ENCODE results near the gene SCN5A.

SCN5A gene

DNA sequence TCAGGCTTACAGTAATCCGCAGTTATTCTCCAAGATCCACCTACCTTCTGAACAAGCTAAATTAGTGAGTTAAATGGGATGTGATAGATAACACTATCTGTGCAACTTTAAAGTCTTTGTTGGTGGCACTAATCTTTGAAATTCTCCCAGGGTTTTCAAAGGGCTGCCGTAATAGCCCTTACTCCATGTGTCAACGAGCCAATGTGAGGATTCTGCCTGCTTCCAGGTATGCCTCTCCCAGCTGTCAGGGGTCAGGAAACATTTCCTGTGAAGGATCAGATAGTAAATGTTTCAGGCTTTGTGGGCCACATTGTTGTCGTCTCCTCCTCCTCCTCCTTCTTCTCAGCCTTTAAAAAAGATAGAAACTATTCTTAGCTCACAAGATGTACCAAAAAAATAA lies 20.2 kb upstream of the SCN5A start:
- no peak for DNase-seq (ENCODE audit: low read depth, low spot score)
- TF ChIP-seq POLR2AphosphoS5 (IDR thresholded peaks at IDR 0.05; ENCODE audit: borderline replicate concordance, low read depth, low read length) (no peak), EZH2 (IDR thresholded peaks at IDR 0.05) (no peak), FOXP2 (optimal IDR thresholded peaks at IDR 0.05; ENCODE audit: control extremely low read depth, extremely low read length, insufficient read depth) (no peak)
- Histone ChIP-seq H3K27ac (no peak overlapping the region), H3K36me3 (ENCODE audit: insufficient read depth, low read length) (no peaks in the 10 kb centered on the region), H3K9ac (ENCODE audit: insufficient read length) (no peak overlapping the region), H3K9me3 (ENCODE audit: low read depth, low read length) (no peaks in the 10 kb centered on the region), H3K4me3 (no peak overlapping the region)

- Histone ChIP-seq H3K36me3 (ENCODE audit: insufficient read depth, low read length) (no peaks in the 10 kb centered on the region), H3K27ac (no peak overlapping the region), H3K4me3 (no peak overlapping the region), H3K9me3 (ENCODE audit: low read depth, low read length) (no peaks in the 10 kb centered on the region), H3K9ac (ENCODE audit: insufficient read length) (no peak overlapping the region)
- no peak for DNase-seq (ENCODE audit: low read depth, low spot score)
- TF ChIP-seq POLR2AphosphoS5 (IDR thresholded peaks at IDR 0.05; ENCODE audit: borderline replicate concordance, low read depth, low read length) = no peak
Measured at GRCh38 chr3:38662544-38662943, 13.1 kb upstream of the SCN5A start.

- TF ChIP-seq FOXP2 (optimal IDR thresholded peaks at IDR 0.05; ENCODE audit: control extremely low read depth, extremely low read length, insufficient read depth) = no peak
- no peak for TF ChIP-seq POLR2AphosphoS5 (IDR thresholded peaks at IDR 0.05; ENCODE audit: borderline replicate concordance, low read depth, low read length)
- Histone ChIP-seq H3K9me3 (ENCODE audit: low read depth, low read length) (no peaks in the 10 kb centered on the region), H3K4me3 (no peak overlapping the region), H3K9ac (ENCODE audit: insufficient read length) (no peak overlapping the region), H3K36me3 (ENCODE audit: insufficient read depth, low read length) (no peaks in the 10 kb centered on the region), H3K27ac (no peak overlapping the region)
- no peak for DNase-seq (ENCODE audit: low read depth, low spot score)
Measured at GRCh38 chr3:38658841-38659240, 9.4 kb upstream of the SCN5A start.

- Histone ChIP-seq H3K9ac (ENCODE audit: insufficient read length) (no peak overlapping the region), H3K9me3 (ENCODE audit: low read depth, low read length) (no peaks in the 10 kb centered on the region), H3K36me3 (ENCODE audit: insufficient read depth, low read length) (no peaks in the 10 kb centered on the region), H3K27ac (no peak overlapping the region), H3K4me3 (no peak overlapping the region)
- DNase-seq (ENCODE audit: low read depth, low spot score) = no peak
- TF ChIP-seq POLR2AphosphoS5 (IDR thresholded peaks at IDR 0.05; ENCODE audit: borderline replicate concordance, low read depth, low read length) (no peak), EZH2 (IDR thresholded peaks at IDR 0.05) (no peak), FOXP2 (optimal IDR thresholded peaks at IDR 0.05; ENCODE audit: control extremely low read depth, extremely low read length, insufficient read depth) (no peak)
Measured at GRCh38 chr3:38657369-38657768, 7.9 kb upstream of the SCN5A start.

- no peak overlapping the region for H3K27ac ChIP-seq
- H3K4me3 ChIP-seq = no peak overlapping the region
- no peak for DNase-seq (ENCODE audit: low read depth, low spot score)
- H3K9me3 ChIP-seq (ENCODE audit: low read depth, low read length) = no peaks in the 10 kb centered on the region
- H3K36me3 ChIP-seq (ENCODE audit: insufficient read depth, low read length) = no peaks in the 10 kb centered on the region
- H3K9ac ChIP-seq (ENCODE audit: insufficient read length) = no peak overlapping the region
- no peak for TF ChIP-seq FOXP2 (optimal IDR thresholded peaks at IDR 0.05; ENCODE audit: control extremely low read depth, extremely low read length, insufficient read depth)
- TF ChIP-seq POLR2AphosphoS5 (IDR thresholded peaks at IDR 0.05; ENCODE audit: borderline replicate concordance, low read depth, low read length) = no peak
- no peak for TF ChIP-seq EZH2 (IDR thresholded peaks at IDR 0.05)
Measured at GRCh38 chr3:38655708-38656300, 6.3 kb upstream of the SCN5A start.

DNA sequence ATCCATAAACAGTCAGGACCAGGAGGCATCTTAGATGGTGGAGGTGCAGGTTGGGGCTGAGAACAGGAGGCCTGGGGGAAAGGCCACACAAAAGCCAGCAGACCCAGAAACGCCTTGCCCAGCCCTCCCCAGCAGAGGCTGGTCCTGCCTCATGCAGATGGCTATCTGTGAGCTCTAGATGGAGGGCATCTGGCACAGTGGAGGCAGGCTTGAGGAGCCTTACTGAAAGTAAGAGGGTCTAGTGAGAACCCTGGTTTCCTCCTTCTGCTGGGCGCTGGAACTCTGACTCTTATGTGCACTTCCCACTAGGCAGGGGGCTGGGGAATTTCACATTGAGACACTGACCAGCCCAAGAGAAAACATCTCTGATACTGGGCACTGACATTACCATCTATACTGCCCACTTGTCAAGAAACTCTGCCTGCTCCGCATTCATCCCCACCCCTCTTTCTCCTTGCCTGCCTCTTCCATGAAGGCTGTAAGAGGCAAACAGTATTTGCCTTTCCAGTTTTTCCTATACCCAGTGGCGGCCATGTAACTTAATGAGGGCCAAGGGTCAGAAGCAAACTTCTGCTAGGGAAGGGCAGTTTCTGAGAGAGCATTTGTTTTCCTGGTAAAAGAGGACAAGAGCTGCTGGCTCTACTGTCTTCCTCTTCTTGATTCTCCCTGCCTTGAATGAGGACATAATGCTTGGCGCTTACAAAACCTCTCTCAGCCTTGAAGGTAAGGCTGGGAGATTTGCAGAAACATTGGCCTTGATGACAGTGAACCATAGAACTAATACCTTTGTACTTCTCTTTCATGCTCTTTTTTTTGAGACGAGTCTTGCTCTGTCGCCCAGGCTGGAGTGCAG lies 4.4 kb upstream of the SCN5A start:
- no peak overlapping the region for H3K9ac ChIP-seq (ENCODE audit: insufficient read length)
- no peak overlapping the region for H3K27ac ChIP-seq
- no peak for DNase-seq (ENCODE audit: low read depth, low spot score)
- no peaks in the 10 kb centered on the region for H3K9me3 ChIP-seq (ENCODE audit: low read depth, low read length)
- TF ChIP-seq POLR2AphosphoS5 (IDR thresholded peaks at IDR 0.05; ENCODE audit: borderline replicate concordance, low read depth, low read length) (no peak), FOXP2 (optimal IDR thresholded peaks at IDR 0.05; ENCODE audit: control extremely low read depth, extremely low read length, insufficient read depth) (no peak), EZH2 (IDR thresholded peaks at IDR 0.05) (no peak)
- no peak overlapping the region for H3K4me3 ChIP-seq
- no peaks in the 10 kb centered on the region for H3K36me3 ChIP-seq (ENCODE audit: insufficient read depth, low read length)

GRCh38 chr3:38652934-38653333 lies 3.4 kb upstream of the SCN5A start:
- no peak for DNase-seq (ENCODE audit: low read depth, low spot score)
- Histone ChIP-seq H3K36me3 (ENCODE audit: insufficient read depth, low read length) (no peaks in the 10 kb centered on the region), H3K9me3 (ENCODE audit: low read depth, low read length) (no peaks in the 10 kb centered on the region), H3K9ac (ENCODE audit: insufficient read length) (no peak overlapping the region), H3K27ac (no peak overlapping the region), H3K4me3 (no peak overlapping the region)
- TF ChIP-seq FOXP2 (optimal IDR thresholded peaks at IDR 0.05; ENCODE audit: control extremely low read depth, extremely low read length, insufficient read depth) = no peak
- no peak for TF ChIP-seq POLR2AphosphoS5 (IDR thresholded peaks at IDR 0.05; ENCODE audit: borderline replicate concordance, low read depth, low read length)

DNA sequence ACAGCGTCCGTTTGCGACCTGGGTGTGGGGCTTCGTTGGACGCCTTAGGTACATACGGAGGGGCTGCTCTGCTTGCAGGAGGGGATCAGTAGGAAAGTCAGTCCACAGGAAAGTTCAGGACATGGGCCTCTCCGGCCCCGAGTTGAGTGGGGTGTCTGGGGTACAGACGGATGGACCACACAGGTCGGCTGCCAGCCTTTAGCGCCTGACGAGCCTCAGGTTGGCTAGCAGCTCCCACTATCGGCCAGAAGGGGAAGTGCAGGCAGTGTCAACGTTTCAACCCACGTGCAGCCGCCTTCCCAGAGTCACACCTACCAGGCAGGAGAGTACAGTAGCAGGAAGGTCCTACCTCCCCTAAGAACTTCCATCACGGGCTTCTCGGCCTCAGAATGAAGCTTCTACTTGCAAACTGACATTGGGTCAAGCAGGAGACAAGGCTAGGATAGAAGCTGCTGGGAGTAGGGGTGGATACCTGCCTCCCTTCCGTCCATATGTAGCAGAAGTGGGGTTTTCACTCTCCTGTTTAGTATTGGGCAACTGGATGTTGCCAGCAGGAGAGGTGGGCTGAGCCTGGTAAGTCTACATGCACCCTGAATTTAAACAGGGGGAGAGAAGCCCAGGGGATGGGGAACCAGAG lies 1.8 kb upstream of the SCN5A start:
- no peak overlapping the region for H3K9ac ChIP-seq (ENCODE audit: insufficient read length)
- no peak for DNase-seq (ENCODE audit: low read depth, low spot score)
- TF ChIP-seq FOXP2 (optimal IDR thresholded peaks at IDR 0.05; ENCODE audit: control extremely low read depth, extremely low read length, insufficient read depth) (no peak), POLR2AphosphoS5 (IDR thresholded peaks at IDR 0.05; ENCODE audit: borderline replicate concordance, low read depth, low read length) (no peak), EZH2 (IDR thresholded peaks at IDR 0.05) (no peak)
- no peaks in the 10 kb centered on the region for H3K36me3 ChIP-seq (ENCODE audit: insufficient read depth, low read length)
- no peaks in the 10 kb centered on the region for H3K9me3 ChIP-seq (ENCODE audit: low read depth, low read length)
- no peak overlapping the region for H3K4me3 ChIP-seq
- H3K27ac ChIP-seq = no peak overlapping the region
